Neural progenitor cell (in vitro differentiated cells): ENCODE data around the gene NCAPD3. TPM values are rescaled to one million over a fixed set of nuclear protein-coding genes. Genes with fewer than 3 reads are reported as not detected.

ENCODE experiments used
- DNase-seq: peaks from one replicate; pipeline ENCODE4 v3.0.0-alpha.2; 2016; ENCODE audit warnings: low spot score
- H2AFZ ChIP-seq: fragments of 200-600 bp; sonication (generic); replicated peaks from 2 replicates; pipeline ENCODE4 v1.6.1; 2016; ENCODE audit warnings: antibody characterized with exemption
- H3F3A ChIP-seq: fragments of 200-600 bp; sonication (generic); 2 replicates; pipeline ENCODE4 v1.6.1; 2016; ENCODE audit warnings: antibody characterized with exemption, low read depth
- H3K27ac ChIP-seq: fragments of 200-600 bp; sonication (generic); 2 replicates; pipeline ENCODE4 v1.5.1; 2016; ENCODE audit warnings: mild to moderate bottlenecking
- H3K27me3 ChIP-seq: fragments of 200-600 bp; sonication (generic); 2 replicates; pipeline ENCODE4 v1.6.1; 2016; ENCODE audit warnings: mild to moderate bottlenecking, moderate library complexity
- H3K36me3 ChIP-seq: fragments of 200-600 bp; sonication (generic); 2 replicates; pipeline ENCODE4 v1.5.1; 2016
- H3K4me1 ChIP-seq: fragments of 200-600 bp; sonication (generic); 2 replicates; pipeline ENCODE4 v1.6.1; 2016; ENCODE audit warnings: mixed run types
- H3K4me2 ChIP-seq: fragments of 200-600 bp; sonication (generic); 2 replicates; pipeline ENCODE4 v1.6.1; 2016
- H3K4me3 ChIP-seq: fragments of 200-600 bp; sonication (generic); 2 replicates; pipeline ENCODE4 v1.5.1; 2016
- H3K79me2 ChIP-seq: fragments of 200-600 bp; sonication (generic); 2 replicates; pipeline ENCODE4 v1.6.1; 2016; ENCODE audit warnings: low read depth
- H3K9ac ChIP-seq: fragments of 200-600 bp; sonication (generic); 2 replicates; pipeline ENCODE4 v1.6.1; 2016
- H3K9me3 ChIP-seq: fragments of 200-600 bp; sonication (generic); 2 replicates; pipeline ENCODE4 v1.5.1; 2016; ENCODE audit warnings: low read depth
- H4K20me1 ChIP-seq: fragments of 200-600 bp; sonication (generic); 2 replicates; pipeline ENCODE4 v1.6.1; 2016; ENCODE audit warnings: low read depth
- H3K27ac Mint-ChIP-seq: 3 replicates; pipeline ENCODE4 v1.8.0; 2021; ENCODE audit warnings: mixed read lengths
- H3K27me3 Mint-ChIP-seq: 2 replicates; pipeline ENCODE4 v1.8.0; 2022; ENCODE audit warnings: low read depth, mild to moderate bottlenecking, inconsistent platforms, moderate library complexity, mixed read lengths; ENCODE audit not compliant: insufficient read depth
- H3K36me3 Mint-ChIP-seq: 3 replicates; pipeline ENCODE4 v1.8.0; 2021; ENCODE audit warnings: mixed read lengths
- H3K4me1 Mint-ChIP-seq: 3 replicates; pipeline ENCODE4 v1.8.0; 2021; ENCODE audit warnings: mixed read lengths
- H3K4me3 Mint-ChIP-seq: 3 replicates; pipeline ENCODE4 v1.8.0; 2021; ENCODE audit warnings: mild to moderate bottlenecking, moderate library complexity, mixed read lengths
- H3K9me3 Mint-ChIP-seq: 3 replicates; pipeline ENCODE4 v1.8.0; 2020; ENCODE audit warnings: mixed read lengths
- EZH2 ChIP-seq: fragments of 200-600 bp; sonication (generic); IDR thresholded peaks from 2 replicates; pipeline ENCODE4 v1.6.1; 2017; ENCODE audit warnings: antibody characterized with exemption, mild to moderate bottlenecking, moderate library complexity
- EZH2phosphoT487 ChIP-seq: fragments of 200-600 bp; sonication (generic); IDR thresholded peaks from 2 replicates; pipeline ENCODE4 v1.6.1; 2017; ENCODE audit warnings: antibody characterized with exemption
- total RNA-seq: library from RNA; depleted of rRNA; stranded (reverse); fragments of >200 nt; gene quantifications from 2 replicates; pipeline ENCODE4 v1.2.3, GENCODE V29; 2015; ENCODE audit warnings: low replicate concordance
- TF ChIP-seq, protein P1 (sequence below): fragments of 200-600 bp; sonication (generic); IDR thresholded peaks from 2 replicates; pipeline ENCODE4 v1.5.1; 2017; ENCODE audit warnings: antibody characterized with exemption, mild to moderate bottlenecking

NCAPD3 gene
- total RNA-seq, 1 donor from 2014 or later, result 41.0 TPM

DNA sequence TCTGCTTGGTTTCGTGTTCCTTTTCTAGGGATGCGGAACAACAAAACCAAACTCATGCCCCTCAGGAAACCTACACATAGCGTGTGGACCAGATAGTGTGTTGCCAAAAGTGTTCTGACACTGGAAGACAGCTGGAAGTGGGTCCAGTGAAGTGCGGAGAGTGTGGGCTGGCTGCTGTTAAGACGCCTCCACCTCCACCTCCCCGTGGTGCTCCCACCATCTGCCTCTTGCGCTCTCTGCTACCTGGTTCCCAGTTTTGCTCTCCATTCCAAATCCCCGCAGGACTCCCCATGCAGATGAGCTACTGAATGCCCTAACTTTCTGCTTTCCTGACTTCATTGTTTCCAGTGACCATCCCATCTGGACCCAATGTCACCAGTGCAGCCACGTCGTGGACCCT, 51.8 kb downstream of the NCAPD3 start:
- Histone ChIP-seq H3K27ac (no peak overlapping the region), H3K79me2 (no peaks in the 10 kb centered on the region), H3K9ac (no peak overlapping the region), H2AFZ (no peak overlapping the region), H3K4me3 (no peak overlapping the region), H3K27me3 (no peaks in the 10 kb centered on the region), H3K36me3 (peaks cover 26% of the 10 kb centered on the region), H3K4me2 (no peak overlapping the region), H3K9me3 (peaks cover 26% of the 10 kb centered on the region), H3F3A (peaks cover 22% of the 10 kb centered on the region), H3K4me1 (no peaks in the 10 kb centered on the region), H4K20me1 (no peaks in the 10 kb centered on the region)
- Mint-ChIP-seq H3K27ac (no peak overlapping the region), H3K9me3 (peaks cover 45% of the 10 kb centered on the region), H3K36me3 (peaks cover 87% of the 10 kb centered on the region), H3K27me3 (peaks cover 6% of the 10 kb centered on the region), H3K4me1 (no peaks in the 10 kb centered on the region), H3K4me3 (no peak overlapping the region)
- DNase-seq, result no peak
- TF ChIP-seq EZH2phosphoT487 (no peak), EZH2 (no peak)
- TF ChIP-seq, protein P1, sequence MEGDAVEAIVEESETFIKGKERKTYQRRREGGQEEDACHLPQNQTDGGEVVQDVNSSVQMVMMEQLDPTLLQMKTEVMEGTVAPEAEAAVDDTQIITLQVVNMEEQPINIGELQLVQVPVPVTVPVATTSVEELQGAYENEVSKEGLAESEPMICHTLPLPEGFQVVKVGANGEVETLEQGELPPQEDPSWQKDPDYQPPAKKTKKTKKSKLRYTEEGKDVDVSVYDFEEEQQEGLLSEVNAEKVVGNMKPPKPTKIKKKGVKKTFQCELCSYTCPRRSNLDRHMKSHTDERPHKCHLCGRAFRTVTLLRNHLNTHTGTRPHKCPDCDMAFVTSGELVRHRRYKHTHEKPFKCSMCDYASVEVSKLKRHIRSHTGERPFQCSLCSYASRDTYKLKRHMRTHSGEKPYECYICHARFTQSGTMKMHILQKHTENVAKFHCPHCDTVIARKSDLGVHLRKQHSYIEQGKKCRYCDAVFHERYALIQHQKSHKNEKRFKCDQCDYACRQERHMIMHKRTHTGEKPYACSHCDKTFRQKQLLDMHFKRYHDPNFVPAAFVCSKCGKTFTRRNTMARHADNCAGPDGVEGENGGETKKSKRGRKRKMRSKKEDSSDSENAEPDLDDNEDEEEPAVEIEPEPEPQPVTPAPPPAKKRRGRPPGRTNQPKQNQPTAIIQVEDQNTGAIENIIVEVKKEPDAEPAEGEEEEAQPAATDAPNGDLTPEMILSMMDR, result no peak

DNA sequence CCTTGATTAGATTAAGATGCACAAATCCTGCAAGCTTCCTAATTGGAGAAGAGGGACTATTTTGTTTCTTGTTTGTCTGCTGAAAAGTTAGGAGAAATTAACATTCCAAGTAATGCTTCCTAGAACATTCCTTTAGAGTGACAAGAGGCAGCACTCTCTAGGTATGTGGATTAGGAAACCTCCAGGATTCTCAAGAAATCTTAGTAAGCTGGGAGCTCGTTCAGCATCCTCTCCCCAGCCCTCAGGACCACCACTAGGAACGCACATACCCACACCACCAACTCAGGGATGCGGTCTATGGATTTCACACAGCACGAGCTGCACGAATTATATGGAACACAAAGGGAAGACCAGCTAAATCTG, 52.9 kb downstream of the NCAPD3 start:
- Histone ChIP-seq H3K9me3 (peaks cover 26% of the 10 kb centered on the region), H3K79me2 (no peaks in the 10 kb centered on the region), H3K4me2 (no peak overlapping the region), H4K20me1 (no peaks in the 10 kb centered on the region), H3K36me3 (peaks cover 26% of the 10 kb centered on the region), H3K27me3 (no peaks in the 10 kb centered on the region), H3K4me1 (no peaks in the 10 kb centered on the region), H3K9ac (no peak overlapping the region), H3F3A (peaks cover 28% of the 10 kb centered on the region), H2AFZ (no peak overlapping the region), H3K27ac (no peak overlapping the region), H3K4me3 (no peak overlapping the region)
- Mint-ChIP-seq H3K9me3 (peaks cover 49% of the 10 kb centered on the region), H3K27ac (no peak overlapping the region), H3K27me3 (peaks cover 6% of the 10 kb centered on the region), H3K4me3 (no peak overlapping the region), H3K4me1 (no peaks in the 10 kb centered on the region), H3K36me3 (peaks cover 81% of the 10 kb centered on the region)
- no peak for DNase-seq
- TF ChIP-seq EZH2 (no peak), EZH2phosphoT487 (no peak)
- TF ChIP-seq, protein P1, result no peak

DNA sequence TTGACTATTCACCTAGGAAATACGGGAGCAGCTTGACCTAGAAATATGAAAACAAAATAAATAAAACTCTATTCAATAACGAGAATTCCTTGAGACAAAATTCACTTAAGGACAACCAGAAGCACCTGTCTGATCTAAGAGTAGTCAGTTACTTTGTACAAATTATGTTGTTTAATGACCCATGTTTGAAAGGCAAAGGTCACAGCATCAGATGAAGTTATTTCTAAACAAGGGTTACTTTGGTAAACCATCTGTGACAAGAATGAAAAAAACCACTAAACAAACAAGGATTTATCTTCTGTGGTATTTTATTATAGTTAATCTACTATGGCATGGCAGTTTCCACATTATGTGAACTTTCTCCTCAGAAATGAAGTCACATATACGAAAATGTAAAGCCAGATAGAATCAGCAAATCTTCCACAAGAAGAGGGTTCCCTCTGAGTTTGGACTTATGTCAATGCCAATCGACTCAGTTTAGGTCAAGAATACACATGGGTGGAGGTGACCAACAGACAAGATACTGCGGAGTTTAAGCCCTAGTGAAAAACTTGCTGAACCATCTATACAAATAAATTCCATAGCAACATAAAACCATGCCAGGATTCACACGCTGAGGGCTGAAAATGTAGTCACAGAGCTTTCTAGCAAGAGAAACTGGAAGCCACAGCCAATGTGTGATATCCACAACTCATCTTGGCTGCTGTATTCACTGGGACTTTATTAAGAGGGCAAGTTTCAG, 53.4 kb downstream of the NCAPD3 start:
- Mint-ChIP-seq H3K4me3 (no peak overlapping the region), H3K36me3 (peaks cover 80% of the 10 kb centered on the region), H3K9me3 (peaks cover 53% of the 10 kb centered on the region), H3K27me3 (peaks cover 7% of the 10 kb centered on the region), H3K27ac (no peak overlapping the region), H3K4me1 (no peaks in the 10 kb centered on the region)
- Histone ChIP-seq H3K4me2 (no peak overlapping the region), H3F3A (peaks cover 33% of the 10 kb centered on the region), H3K4me1 (no peaks in the 10 kb centered on the region), H2AFZ (no peak overlapping the region), H3K79me2 (no peaks in the 10 kb centered on the region), H4K20me1 (no peaks in the 10 kb centered on the region), H3K9ac (no peak overlapping the region), H3K27me3 (no peaks in the 10 kb centered on the region), H3K27ac (no peak overlapping the region), H3K9me3 (peaks cover 31% of the 10 kb centered on the region), H3K36me3 (peaks cover 29% of the 10 kb centered on the region), H3K4me3 (no peak overlapping the region)
- no peak for TF ChIP-seq EZH2
- TF ChIP-seq, protein P1, result no peak
- no peak for TF ChIP-seq EZH2phosphoT487
- DNase-seq, result no peak
